K562 (cell line): ENCODE results near the gene CAPN12. TPM values are rescaled to one million over a fixed set of nuclear protein-coding genes. Genes with fewer than 3 reads are reported as not detected.

Experiments used
- CBFA2T2 ChIP-seq: fragments of 450-650 bp; conservative IDR thresholded peaks from 2 replicates; pipeline ENCODE4 v1.6.1; 2017; ENCODE audit warnings: mild to moderate bottlenecking
- CHCHD3 ChIP-seq: fragments of 250-450 bp; sonication (Bioruptor Pico); IDR thresholded peaks from 2 replicates; pipeline ENCODE4 v2.1.2; 2022; ENCODE audit warnings: mild to moderate bottlenecking
- CSDE1 ChIP-seq, 2 experiments: fragments of 450-650 bp; IDR thresholded peaks; 2 replicates each; pipeline ENCODE4 v1.6.1; 2016; ENCODE audit warnings: mild to moderate bottlenecking in 1 of 2
- FOSL1 ChIP-seq: fragments of 200-800 bp; sonication (Bioruptor generic); conservative IDR thresholded peaks from 2 replicates; pipeline ENCODE4 v1.6.1; 2016; ENCODE audit warnings: missing genetic modification characterization, missing compliant biosample characterization
- IRF2 ChIP-seq: sonication (generic); formaldehyde crosslinking; IDR thresholded peaks from 2 replicates; pipeline ENCODE4 v1.8.1; 2022; ENCODE audit warnings: mild to moderate bottlenecking, missing genetic modification reagents
- JUNB ChIP-seq: fragments of 450-650 bp; formaldehyde crosslinking; conservative IDR thresholded peaks from 2 replicates; pipeline ENCODE4 v1.4.0; 2020; ENCODE audit warnings: mild to moderate bottlenecking
- KAT7 ChIP-seq: sonication (generic); formaldehyde crosslinking; IDR thresholded peaks from 2 replicates; pipeline ENCODE4 v1.8.0; 2022; ENCODE audit warnings: missing genetic modification reagents, mild to moderate bottlenecking, borderline replicate concordance
- KLF13 ChIP-seq: fragments of 450-650 bp; IDR thresholded peaks from 2 replicates; pipeline ENCODE4 v1.6.1; 2016; ENCODE audit warnings: missing genetic modification characterization, low read depth, mild to moderate bottlenecking, missing compliant biosample characterization, moderate library complexity, borderline replicate concordance
- LARP7 ChIP-seq: fragments of 450-650 bp; IDR thresholded peaks from 2 replicates; pipeline ENCODE4 v1.6.1; 2016
- MAX ChIP-seq: sonication (generic); formaldehyde crosslinking; IDR thresholded peaks from 2 replicates; pipeline ENCODE4 v1.9.0; 2022; ENCODE audit warnings: mild to moderate bottlenecking, missing genetic modification reagents
- MYBL2 ChIP-seq, 2 experiments: fragments of 450-650 bp in 1 of 2; sonication (generic) in 1 of 2; formaldehyde crosslinking in 1 of 2; IDR thresholded peaks; 2 replicates each; pipeline versions ENCODE4 v1.6.1 to v1.8.1; 2017 to 2022; ENCODE audit warnings: borderline replicate concordance in 1 of 2, inconsistent platforms in 1 of 2, low read depth in 1 of 2, mild to moderate bottlenecking in 1 of 2, missing genetic modification reagents in 1 of 2, moderate library complexity in 1 of 2
- NELFE ChIP-seq: IDR thresholded peaks from 2 replicates; pipeline ENCODE4 v1.6.1; 2011; ENCODE audit warnings: mild to moderate bottlenecking; ENCODE audit not compliant: insufficient read depth, insufficient read length
- RBFOX2 ChIP-seq: fragments of 200-400 bp; formaldehyde crosslinking; IDR thresholded peaks from 2 replicates; pipeline ENCODE4 v1.6.1; 2017; ENCODE audit warnings: low read depth, mild to moderate bottlenecking, low read length, moderate library complexity
- RBM22 ChIP-seq: fragments of 200-400 bp; formaldehyde crosslinking; IDR thresholded peaks from 2 replicates; pipeline ENCODE4 v1.6.1; 2018; ENCODE audit warnings: low read length, low read depth; ENCODE audit not compliant: poor library complexity, severe bottlenecking
- SMARCA4 ChIP-seq: fragments of 450-650 bp; IDR thresholded peaks from 2 replicates; pipeline ENCODE4 v1.6.1; 2016
- ZNF561 ChIP-seq: fragments of 450-650 bp; formaldehyde crosslinking; conservative IDR thresholded peaks from 2 replicates; pipeline ENCODE4 v1.4.0; 2020; ENCODE audit warnings: mild to moderate bottlenecking, moderate library complexity
- ZNF830 ChIP-seq: fragments of 250-450 bp; sonication (Bioruptor Pico); IDR thresholded peaks from 2 replicates; pipeline ENCODE4 v1.5.0; 2021; ENCODE audit warnings: mild to moderate bottlenecking
- polyA plus RNA-seq, 8 experiments: library from polyadenylated mRNA; depleted of rRNA in 4 of 8; stranded (reverse) in 5 of 8; unstranded in 3 of 8; fragments of >200 nt; fragmentation: Nextera tagmentation in 2 of 8; fragmentation: Illumina TruSeq in 1 of 8; extraction: Ambion mirVana in 2 of 8; extraction: Trizol in 1 of 8; gene quantifications; 2 replicates each; pipeline versions ENCODE4 v1.2.1 to v1.2.3, GENCODE V29; 2011 to 2014; ENCODE audit warnings: inconsistent platforms in 1 of 8, missing spikeins in 1 of 8
- total RNA-seq, 7 experiments: library from RNA; depleted of rRNA in 6 of 7; stranded (reverse); fragments of >200 nt in 6 of 7; fragmentation: Illumina TruSeq in 2 of 7; extraction: Trizol in 2 of 7; gene quantifications; 2 replicates each; pipeline versions ENCODE4 v1.2.1 to v1.2.3, GENCODE V29; 2011 to 2021; ENCODE audit warnings: low replicate concordance in 1 of 7
- TF ChIP-seq, protein P1 (sequence below): sonication (generic); formaldehyde crosslinking; IDR thresholded peaks from 2 replicates; pipeline ENCODE4 v1.8.1; 2023; ENCODE audit warnings: missing genetic modification reagents, mild to moderate bottlenecking, borderline replicate concordance
- TF ChIP-seq, protein P2 (sequence below), 2 experiments: IDR thresholded peaks in 1 of 2; conservative IDR thresholded peaks in 1 of 2; 2 replicates each; pipeline ENCODE4 v1.6.1; 2016; ENCODE audit warnings: low read depth in 2 of 2, mild to moderate bottlenecking in 1 of 2, missing compliant biosample characterization in 1 of 2, missing genetic modification characterization in 1 of 2, moderate library complexity in 1 of 2
- TF ChIP-seq, protein P3 (sequence below): fragments of 450-650 bp; formaldehyde crosslinking; IDR thresholded peaks from 2 replicates; pipeline ENCODE4 v1.4.0; 2022; ENCODE audit warnings: missing genetic modification characterization

Gene CAPN12
- total and polyA plus RNA-seq, 9 of the 15 experiments (the other 6 are each of a cell fraction or from before 2014, with no cell fraction given): 0.83 to 7.0 (median 1.6) TPM

GRCh38 chr19:38781058-38781457 is 36.8 kb upstream of the CAPN12 start (continued):
- TF ChIP-seq, protein P1, sequence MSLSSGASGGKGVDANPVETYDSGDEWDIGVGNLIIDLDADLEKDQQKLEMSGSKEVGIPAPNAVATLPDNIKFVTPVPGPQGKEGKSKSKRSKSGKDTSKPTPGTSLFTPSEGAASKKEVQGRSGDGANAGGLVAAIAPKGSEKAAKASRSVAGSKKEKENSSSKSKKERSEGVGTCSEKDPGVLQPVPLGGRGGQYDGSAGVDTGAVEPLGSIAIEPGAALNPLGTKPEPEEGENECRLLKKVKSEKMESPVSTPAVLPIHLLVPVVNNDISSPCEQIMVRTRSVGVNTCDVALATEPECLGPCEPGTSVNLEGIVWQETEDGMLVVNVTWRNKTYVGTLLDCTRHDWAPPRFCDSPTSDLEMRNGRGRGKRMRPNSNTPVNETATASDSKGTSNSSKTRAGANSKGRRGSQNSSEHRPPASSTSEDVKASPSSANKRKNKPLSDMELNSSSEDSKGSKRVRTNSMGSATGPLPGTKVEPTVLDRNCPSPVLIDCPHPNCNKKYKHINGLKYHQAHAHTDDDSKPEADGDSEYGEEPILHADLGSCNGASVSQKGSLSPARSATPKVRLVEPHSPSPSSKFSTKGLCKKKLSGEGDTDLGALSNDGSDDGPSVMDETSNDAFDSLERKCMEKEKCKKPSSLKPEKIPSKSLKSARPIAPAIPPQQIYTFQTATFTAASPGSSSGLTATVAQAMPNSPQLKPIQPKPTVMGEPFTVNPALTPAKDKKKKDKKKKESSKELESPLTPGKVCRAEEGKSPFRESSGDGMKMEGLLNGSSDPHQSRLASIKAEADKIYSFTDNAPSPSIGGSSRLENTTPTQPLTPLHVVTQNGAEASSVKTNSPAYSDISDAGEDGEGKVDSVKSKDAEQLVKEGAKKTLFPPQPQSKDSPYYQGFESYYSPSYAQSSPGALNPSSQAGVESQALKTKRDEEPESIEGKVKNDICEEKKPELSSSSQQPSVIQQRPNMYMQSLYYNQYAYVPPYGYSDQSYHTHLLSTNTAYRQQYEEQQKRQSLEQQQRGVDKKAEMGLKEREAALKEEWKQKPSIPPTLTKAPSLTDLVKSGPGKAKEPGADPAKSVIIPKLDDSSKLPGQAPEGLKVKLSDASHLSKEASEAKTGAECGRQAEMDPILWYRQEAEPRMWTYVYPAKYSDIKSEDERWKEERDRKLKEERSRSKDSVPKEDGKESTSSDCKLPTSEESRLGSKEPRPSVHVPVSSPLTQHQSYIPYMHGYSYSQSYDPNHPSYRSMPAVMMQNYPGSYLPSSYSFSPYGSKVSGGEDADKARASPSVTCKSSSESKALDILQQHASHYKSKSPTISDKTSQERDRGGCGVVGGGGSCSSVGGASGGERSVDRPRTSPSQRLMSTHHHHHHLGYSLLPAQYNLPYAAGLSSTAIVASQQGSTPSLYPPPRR (CRISPR knock-in tag): no peak
- TF ChIP-seq LARP7: no peak
- no peak for TF ChIP-seq IRF2
- no peak for TF ChIP-seq ZNF830 (CRISPR knock-in tag)
- TF ChIP-seq CBFA2T2: peak; percentile 83
- no peak for TF ChIP-seq FOSL1 (tag)
- TF ChIP-seq RBFOX2: no peak
- no peak for TF ChIP-seq JUNB (CRISPR knock-in tag)
- TF ChIP-seq, protein P2, sequence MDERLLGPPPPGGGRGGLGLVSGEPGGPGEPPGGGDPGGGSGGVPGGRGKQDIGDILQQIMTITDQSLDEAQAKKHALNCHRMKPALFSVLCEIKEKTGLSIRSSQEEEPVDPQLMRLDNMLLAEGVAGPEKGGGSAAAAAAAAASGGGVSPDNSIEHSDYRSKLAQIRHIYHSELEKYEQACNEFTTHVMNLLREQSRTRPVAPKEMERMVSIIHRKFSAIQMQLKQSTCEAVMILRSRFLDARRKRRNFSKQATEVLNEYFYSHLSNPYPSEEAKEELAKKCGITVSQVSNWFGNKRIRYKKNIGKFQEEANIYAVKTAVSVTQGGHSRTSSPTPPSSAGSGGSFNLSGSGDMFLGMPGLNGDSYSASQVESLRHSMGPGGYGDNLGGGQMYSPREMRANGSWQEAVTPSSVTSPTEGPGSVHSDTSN (CRISPR knock-in tag; IDR thresholded peaks at IDR 0.05; ENCODE audit: low read depth): no peak
- TF ChIP-seq, protein P2 (tag; conservative IDR thresholded peaks at IDR 0.05; ENCODE audit: low read depth): peak; percentile 77
- peak; percentile 61; the same call in 1 of the 2 replicates for TF ChIP-seq SMARCA4
- no peak for TF ChIP-seq CSDE1 (IDR thresholded peaks at IDR 0.05)
- TF ChIP-seq CHCHD3 (CRISPR knock-in tag): no peak
- no peak for TF ChIP-seq KAT7 (CRISPR knock-in tag)
- TF ChIP-seq MAX: peak; percentile 47; the same call in 1 of the 2 replicates
- 0 out of 2 replicates have a peak, but pooled peaks have one; percentile 47 for TF ChIP-seq KLF13 (tag)
- TF ChIP-seq RBM22: no peak
- no peak for TF ChIP-seq MYBL2 (IDR thresholded peaks at IDR 0.05; ENCODE audit: low read depth)
- no peak for TF ChIP-seq MYBL2 (CRISPR knock-in tag; IDR thresholded peaks at IDR 0.05; ENCODE audit: borderline replicate concordance)
- TF ChIP-seq, protein P3, sequence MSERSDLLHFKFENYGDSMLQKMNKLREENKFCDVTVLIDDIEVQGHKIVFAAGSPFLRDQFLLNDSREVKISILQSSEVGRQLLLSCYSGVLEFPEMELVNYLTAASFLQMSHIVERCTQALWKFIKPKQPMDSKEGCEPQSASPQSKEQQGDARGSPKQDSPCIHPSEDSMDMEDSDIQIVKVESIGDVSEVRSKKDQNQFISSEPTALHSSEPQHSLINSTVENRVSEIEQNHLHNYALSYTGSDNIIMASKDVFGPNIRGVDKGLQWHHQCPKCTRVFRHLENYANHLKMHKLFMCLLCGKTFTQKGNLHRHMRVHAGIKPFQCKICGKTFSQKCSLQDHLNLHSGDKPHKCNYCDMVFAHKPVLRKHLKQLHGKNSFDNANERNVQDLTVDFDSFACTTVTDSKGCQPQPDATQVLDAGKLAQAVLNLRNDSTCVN (CRISPR knock-in tag): no peak
- no peak for TF ChIP-seq NELFE
- TF ChIP-seq ZNF561 (CRISPR knock-in tag): no peak
